ENCODE data around the gene LIPT2.

GRCh38 chr11:74446532-74446938 is 47.0 kb downstream of the LIPT2 start:
- TF ChIP-seq CTCF (IDR thresholded peaks at IDR 0.05; ENCODE audit: low read length) = no peak
- no peak for TF ChIP-seq EZH2phosphoT487 (IDR thresholded peaks at IDR 0.05; ENCODE audit: low read length)
